NCI-H69 (cell line): Measurements from ENCODE around the gene PRSS12.

Experiments used
- DNase-seq: peaks from one replicate; lab custom pipeline; 2025; lab: John Stamatoyannopoulos, UW

PRSS12 gene

GRCh38 chr4:118356111-118356510 lies 3.3 kb upstream of the PRSS12 start:
- DNase-seq = no peak

- DNase-seq = peak; percentile 23
Measured at GRCh38 chr4:118354913-118355312, 2.1 kb upstream of the PRSS12 start.

GRCh38 chr4:118353534-118354030 lies 779 bp upstream of the PRSS12 start:
- DNase-seq = peak; percentile 46

GRCh38 chr4:118351851-118352827 lies 664 bp downstream of the PRSS12 start:
- DNase-seq = peak; percentile 86

- no peak for DNase-seq
Measured at GRCh38 chr4:118350961-118351360, 1.8 kb downstream of the PRSS12 start.

GRCh38 chr4:118348886-118349285 lies 3.9 kb downstream of the PRSS12 start:
- DNase-seq = peak; percentile 30

DNA sequence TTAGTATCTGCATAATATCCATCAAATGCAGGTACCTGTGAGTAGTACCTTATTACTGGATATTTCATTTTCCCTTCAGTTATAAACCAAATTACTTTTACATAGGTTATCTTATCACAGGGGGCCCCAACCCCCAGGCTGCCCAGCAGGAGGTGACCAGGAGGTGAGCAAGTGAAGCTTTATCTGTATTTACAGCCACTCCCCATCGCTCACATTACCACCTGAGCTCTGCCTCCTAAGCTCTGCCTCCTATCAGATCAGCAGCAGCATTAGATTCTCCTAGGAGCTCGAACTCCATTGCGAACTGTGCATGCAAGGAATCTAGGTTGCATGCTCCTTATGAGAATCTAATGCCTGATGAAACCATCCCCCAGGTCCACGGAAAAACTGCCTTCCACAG lies 6.3 kb downstream of the PRSS12 start:
- peak; percentile 11 for DNase-seq

DNA sequence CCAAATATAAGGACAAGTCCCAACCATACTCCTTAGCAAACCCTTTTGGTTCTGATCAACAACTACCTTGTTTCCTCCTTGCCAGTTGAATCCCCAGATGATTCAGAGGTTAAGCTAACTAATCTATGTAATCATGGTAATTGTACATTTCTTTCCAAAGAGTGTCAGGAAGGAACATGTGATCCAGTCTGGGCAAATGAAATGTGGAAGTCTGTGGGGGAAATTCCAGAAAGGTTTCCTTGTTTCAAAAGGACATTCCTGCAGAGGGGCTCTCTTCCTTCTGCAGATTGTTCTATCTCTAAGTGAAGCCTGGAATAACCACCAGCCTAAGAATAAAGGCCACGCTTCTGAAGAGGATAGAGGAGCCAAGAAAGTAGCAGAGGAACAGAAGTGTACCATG lies 7.0 kb downstream of the PRSS12 start:
- DNase-seq = peak; percentile 74

DNA sequence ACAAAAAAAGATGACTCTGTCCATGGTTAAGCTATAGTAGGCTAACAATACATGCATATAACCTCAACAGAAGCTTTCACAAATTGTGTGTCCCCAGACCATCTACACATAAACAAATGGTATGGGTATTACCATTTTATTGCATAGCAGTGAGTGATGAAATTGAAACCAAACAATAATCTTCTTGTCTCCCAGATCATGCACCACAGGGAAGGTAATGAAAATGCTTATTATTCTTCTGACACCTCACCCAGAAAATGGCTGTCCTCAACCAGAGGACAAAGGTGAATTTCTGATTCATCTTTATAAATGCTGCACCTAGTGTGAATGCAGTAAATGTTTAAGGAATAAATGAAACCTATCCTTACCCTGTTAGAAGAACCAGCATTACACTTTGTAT lies 8.0 kb downstream of the PRSS12 start:
- DNase-seq = peak; percentile 81

DNA sequence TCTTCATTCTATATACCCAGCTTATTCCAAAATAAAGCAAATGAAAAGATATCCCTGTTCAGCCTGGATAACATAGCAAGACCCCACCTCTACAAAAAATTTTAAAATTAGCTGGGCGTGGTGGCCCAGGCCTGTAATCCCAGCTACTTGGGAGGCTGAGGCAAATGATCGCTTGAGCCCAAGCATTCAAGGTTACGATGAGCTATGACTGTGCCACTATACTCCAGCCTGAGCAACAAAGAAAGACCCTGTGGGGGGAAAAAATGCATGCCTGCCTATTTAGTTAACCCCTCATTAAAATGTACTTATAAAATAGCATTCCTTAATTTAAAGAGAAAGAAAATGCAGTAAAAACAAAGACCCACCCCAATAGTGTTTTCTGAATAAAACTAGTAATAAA lies 9.3 kb downstream of the PRSS12 start:
- no peak for DNase-seq

GRCh38 chr4:118340109-118340508 lies 12.7 kb downstream of the PRSS12 start:
- peak; percentile 89 for DNase-seq

GRCh38 chr4:118338981-118339765 lies 13.6 kb downstream of the PRSS12 start:
- peak; percentile 29 for DNase-seq

DNA sequence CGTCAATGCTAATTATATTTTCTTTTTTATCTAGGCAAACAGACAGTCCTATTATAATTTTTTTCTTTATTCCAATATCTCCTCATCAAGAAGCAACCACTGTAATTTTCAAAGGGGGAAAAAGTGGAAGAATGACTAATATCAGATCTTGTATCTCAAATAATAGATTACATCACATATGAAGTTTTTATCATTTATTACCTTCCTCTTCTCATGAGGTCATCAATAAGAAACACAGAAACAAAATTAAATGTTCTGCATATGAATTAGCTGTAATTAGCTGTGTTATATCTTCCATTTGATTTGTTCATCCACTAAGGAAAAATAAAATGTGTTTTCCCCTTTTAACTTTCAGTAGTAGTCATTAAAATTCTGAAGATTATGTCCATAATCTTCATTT lies 14.3 kb downstream of the PRSS12 start:
- DNase-seq = no peak

- peak; percentile 6 for DNase-seq
Measured at GRCh38 chr4:118337954-118338353, 14.8 kb downstream of the PRSS12 start.

GRCh38 chr4:118335774-118336173 lies 17.0 kb downstream of the PRSS12 start:
- peak; percentile 2 for DNase-seq

DNA sequence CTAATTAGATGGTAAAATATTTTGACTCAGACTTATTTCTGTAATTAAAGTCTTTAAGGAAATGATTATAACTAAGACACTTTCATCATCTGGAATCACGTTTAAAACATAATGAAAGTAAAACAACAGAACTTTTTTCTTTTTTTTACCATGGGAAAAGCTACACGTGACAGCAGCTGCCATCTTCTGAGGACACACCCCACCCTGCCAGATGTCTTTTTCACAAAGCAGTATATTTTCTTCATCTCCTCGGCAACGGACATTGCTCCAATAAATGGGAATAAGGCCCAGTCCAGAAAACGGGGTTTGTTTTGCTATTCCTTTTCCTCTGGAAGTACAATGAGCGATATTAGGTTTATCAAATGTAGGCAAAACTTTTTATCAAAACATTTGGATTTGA lies 17.5 kb downstream of the PRSS12 start:
- DNase-seq = peak; percentile 4

DNA sequence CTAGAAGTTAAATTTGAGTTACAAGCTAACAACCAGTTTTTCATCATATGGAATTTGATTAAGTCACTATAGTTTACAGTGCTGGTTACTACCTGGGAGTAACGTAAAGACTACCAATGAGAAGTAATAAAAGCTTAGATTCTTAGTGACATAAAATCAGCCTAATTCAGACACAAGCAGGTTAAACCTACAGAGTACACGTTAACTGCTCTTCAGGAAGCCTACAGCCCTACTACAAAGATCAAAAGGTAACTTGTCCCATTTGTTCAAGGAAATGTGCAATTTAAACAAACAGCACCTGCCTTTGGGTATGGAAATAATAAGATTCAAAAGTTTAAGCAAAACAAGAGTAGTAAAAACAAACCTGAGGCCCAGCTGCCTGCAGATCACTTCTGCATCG lies 21.5 kb downstream of the PRSS12 start:
- DNase-seq = no peak

DNA sequence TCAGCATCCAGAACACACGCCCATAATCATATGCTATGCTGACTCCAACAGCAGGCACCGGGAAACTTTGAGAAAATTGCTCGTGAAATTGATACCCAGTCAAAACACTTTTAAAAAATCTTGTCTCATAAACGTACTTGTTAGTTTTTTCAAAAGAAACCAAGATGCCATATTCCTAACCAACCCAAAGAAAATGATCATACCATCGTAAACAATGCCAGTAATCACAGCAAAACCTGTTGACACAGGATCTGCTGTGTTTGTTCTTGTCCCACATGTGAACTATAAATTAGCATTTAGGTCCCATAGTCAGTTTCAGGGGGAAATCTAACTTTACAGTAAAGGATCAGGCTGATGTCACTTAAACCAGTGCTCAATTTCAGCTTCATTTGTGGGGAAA lies 23.0 kb downstream of the PRSS12 start:
- DNase-seq = peak; percentile 28

- peak; percentile 84 for DNase-seq
Measured at GRCh38 chr4:118327554-118328241, 25.1 kb downstream of the PRSS12 start.

GRCh38 chr4:118326585-118326984 lies 26.2 kb downstream of the PRSS12 start:
- DNase-seq = no peak

DNA sequence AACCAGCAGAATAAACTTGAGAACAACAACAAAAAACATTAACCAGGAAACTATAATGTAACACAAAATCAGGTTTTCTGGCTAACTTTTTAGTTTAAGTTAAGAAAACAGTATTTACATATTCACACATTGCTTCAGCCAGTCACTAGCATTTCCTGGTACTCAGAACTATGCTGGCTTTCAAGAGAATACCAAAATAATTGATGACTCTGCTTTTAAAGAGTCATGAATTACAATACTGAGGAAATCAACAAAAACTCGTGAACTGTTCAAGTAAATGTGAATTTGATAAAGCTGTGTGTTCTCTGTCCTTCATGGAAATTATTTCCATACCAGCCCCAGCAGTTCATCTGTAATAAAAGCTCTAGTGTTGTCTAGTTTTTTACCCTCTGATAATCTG lies 27.4 kb downstream of the PRSS12 start:
- DNase-seq = no peak

- DNase-seq = peak; percentile 37
Measured at GRCh38 chr4:118322831-118323502, 29.8 kb downstream of the PRSS12 start.
